Lower leg skin (tissue), 3 donors: ENCODE results near the gene CAND1.

Experiments used
- CTCF ChIP-seq, 3 donors: fragments of 450-650 bp; IDR thresholded peaks; one replicate each; pipeline ENCODE4 v1.5.1; 2016; ENCODE audit warnings: antibody characterized with exemption in 3 of 3, mild to moderate bottlenecking in 3 of 3, moderate library complexity in 2 of 3
- POLR2A ChIP-seq, 2 donors: fragments of 450-650 bp; IDR thresholded peaks; one replicate each; pipeline ENCODE4 v1.6.1; 2016 to 2017; ENCODE audit warnings: antibody characterized with exemption in 2 of 2, mild to moderate bottlenecking in 1 of 2, moderate library complexity in 1 of 2

GRCh38 chr12:67284561-67284960 is 15.4 kb downstream of the CAND1 start:
- TF ChIP-seq CTCF (IDR thresholded peaks at IDR 0.05): no peak
- no peak for TF ChIP-seq POLR2A (IDR thresholded peaks at IDR 0.05)
